Stomach smooth muscle (tissue), 2 donors: Measurements from ENCODE around the gene ABCA13.

Experiments used
- H3K27ac ChIP-seq: one replicate; pipeline ENCODE4 v1.7.0; 2013; ENCODE audit warnings: mild to moderate bottlenecking, low read length, inconsistent platforms
- H3K27me3 ChIP-seq, 2 donors: one replicate each; pipeline ENCODE4 v1.7.0; 2013; ENCODE audit warnings: low read length in 2 of 2; ENCODE audit not compliant: insufficient read depth in 2 of 2, control insufficient read depth in 1 of 2
- H3K36me3 ChIP-seq, 2 donors: one replicate each; pipeline ENCODE4 v1.7.0; 2013; ENCODE audit warnings: low read length in 2 of 2; ENCODE audit not compliant: control insufficient read depth in 2 of 2, insufficient read depth in 2 of 2
- H3K4me1 ChIP-seq: one replicate; pipeline ENCODE4 v1.7.0; 2013; ENCODE audit warnings: low read length; ENCODE audit not compliant: control insufficient read depth, insufficient read depth
- H3K4me3 ChIP-seq, 2 donors: one replicate each; pipeline ENCODE4 v1.7.0; 2013; ENCODE audit warnings: low read length in 2 of 2
- H3K9ac ChIP-seq, 2 donors: one replicate each; pipeline ENCODE4 v1.7.0; 2013; ENCODE audit warnings: low read length in 2 of 2, mild to moderate bottlenecking in 1 of 2
- H3K9me3 ChIP-seq, 2 donors: one replicate each; pipeline ENCODE4 v1.7.0; 2013; ENCODE audit warnings: low read length in 2 of 2; ENCODE audit not compliant: control insufficient read depth in 2 of 2
- donor health status: healthy.
- donor health status: Pancreatic carcinoma.

ABCA13 gene

GRCh38 chr7:48667407-48667806 lies 496.1 kb downstream of the ABCA13 start:
- Histone ChIP-seq H3K27me3 (no peaks in the 10 kb centered on the region), H3K9ac (no peak overlapping the region), H3K4me3 (no peak overlapping the region), H3K4me1 (no peaks in the 10 kb centered on the region), H3K9me3 (no peaks in the 10 kb centered on the region), H3K27ac (no peak overlapping the region), H3K36me3 (no peaks in the 10 kb centered on the region)

- no peaks in the 10 kb centered on the region for H3K27me3 ChIP-seq
These were observed 500.4 kb downstream of the ABCA13 start for GRCh38 chr7:48671656-48672055.

GRCh38 chr7:48681006-48681405 lies 509.7 kb downstream of the ABCA13 start:
- H3K9ac ChIP-seq: no peak overlapping the region
- no peaks in the 10 kb centered on the region for H3K27me3 ChIP-seq
- no peaks in the 10 kb centered on the region for H3K9me3 ChIP-seq
- no peak overlapping the region for H3K4me3 ChIP-seq
- H3K27ac ChIP-seq: no peak overlapping the region
- H3K36me3 ChIP-seq: no peaks in the 10 kb centered on the region
- no peaks in the 10 kb centered on the region for H3K4me1 ChIP-seq

More at GRCh38 chr7:48671656-48672055, 500.4 kb downstream of the ABCA13 start:
- H3K9me3 ChIP-seq: no peaks in the 10 kb centered on the region
- H3K36me3 ChIP-seq: no peaks in the 10 kb centered on the region
- H3K9ac ChIP-seq: no peak overlapping the region
- H3K4me3 ChIP-seq: no peak overlapping the region
- no peak overlapping the region for H3K27ac ChIP-seq
- no peaks in the 10 kb centered on the region for H3K4me1 ChIP-seq

GRCh38 chr7:48691788-48692187 lies 520.5 kb downstream of the ABCA13 start:
- H3K9me3 ChIP-seq: no peaks in the 10 kb centered on the region
- no peak overlapping the region for H3K27ac ChIP-seq
- no peaks in the 10 kb centered on the region for H3K36me3 ChIP-seq
- H3K9ac ChIP-seq: no peak overlapping the region
- H3K4me1 ChIP-seq: no peaks in the 10 kb centered on the region
- no peak overlapping the region for H3K4me3 ChIP-seq
- no peaks in the 10 kb centered on the region for H3K27me3 ChIP-seq
